SK-N-SH (cell line): ENCODE measurements around the gene DGKE. TPM values are rescaled to one million over a fixed set of nuclear protein-coding genes. Genes with fewer than 3 reads are reported as not detected.

ENCODE experiments used
- CTCF ChIA-PET: fragments of 300-600, 350-600 bp; formaldehyde crosslinking; extraction: SDS; loops from one replicate; lab custom pipeline; 2021; lab: Yijun Ruan, JAX
- POLR2A ChIA-PET: fragments of 350-600 bp; sonication (Branson Sonifier 250); formaldehyde crosslinking; extraction: SDS; loops from one replicate; lab custom pipeline; 2020; ENCODE audit warnings: antibody characterized with exemption, inconsistent platforms; lab: Yijun Ruan, JAX
- DNase-seq: peaks from one replicate; pipeline ENCODE4 v3.0.0; 2012
- H2AFZ ChIP-seq: fragments of 200-600 bp; sonication (generic); 2 replicates; pipeline ENCODE4 v1.8.1; 2016; ENCODE audit warnings: antibody characterized with exemption, mild to moderate bottlenecking, low read depth
- H3F3A ChIP-seq: fragments of 200-600 bp; sonication (generic); replicated peaks from 2 replicates; pipeline ENCODE3; 2016; ENCODE audit warnings: antibody characterized with exemption, mild to moderate bottlenecking; ENCODE audit not compliant: insufficient read depth
- H3K27ac ChIP-seq, 2 experiments: fragments of 200-500 bp in 1 of 2; fragments of 200-600 bp in 1 of 2; sonication (Bioruptor generic) in 1 of 2; sonication (generic), shearing (Covaris generic) in 1 of 2; 2 replicates each; pipeline versions ENCODE4 v1.5.1 to v1.6.1; 2014 to 2016; ENCODE audit warnings: low read depth in 2 of 2, inconsistent platforms in 1 of 2, low read length in 1 of 2, mild to moderate bottlenecking in 1 of 2, mixed read lengths in 1 of 2
- H3K27me3 ChIP-seq: fragments of 200-600 bp; sonication (generic), shearing (Covaris generic); 2 replicates; pipeline ENCODE4 v1.6.1; 2016; ENCODE audit warnings: mixed run types; ENCODE audit not compliant: insufficient read depth
- H3K36me3 ChIP-seq, 2 experiments: fragments of 200-500 bp in 1 of 2; fragments of 200-600 bp in 1 of 2; sonication (Bioruptor generic) in 1 of 2; sonication (generic) in 1 of 2; replicated peaks in 1 of 2; 2 replicates each; pipeline versions ENCODE3 to v1.5.1; 2014 to 2016; ENCODE audit warnings: low read length in 1 of 2, mild to moderate bottlenecking in 1 of 2; ENCODE audit not compliant: insufficient read depth in 2 of 2, control insufficient read depth in 1 of 2
- H3K4me1 ChIP-seq, 2 experiments: fragments of 200-500 bp in 1 of 2; fragments of 200-600 bp in 1 of 2; sonication (Bioruptor generic) in 1 of 2; sonication (generic), shearing (Covaris generic) in 1 of 2; 2 replicates each; pipeline versions ENCODE4 v1.5.1 to v1.6.1; 2014 to 2016; ENCODE audit warnings: low read depth in 1 of 2, low read length in 1 of 2, mixed run types in 1 of 2; ENCODE audit not compliant: insufficient read depth in 2 of 2, control insufficient read depth in 1 of 2
- H3K4me2 ChIP-seq: fragments of 200-600 bp; sonication (generic), shearing (Covaris generic); 2 replicates; pipeline ENCODE4 v1.6.1; 2017; ENCODE audit warnings: mixed run types
- H3K4me3 ChIP-seq, 2 experiments: fragments of 200-500 bp in 1 of 2; fragments of 200-600 bp in 1 of 2; sonication (Bioruptor generic) in 1 of 2; sonication (generic), shearing (Covaris generic) in 1 of 2; 2 replicates each; pipeline versions ENCODE4 v1.5.1 to v1.8.1; 2014 to 2016; ENCODE audit warnings: low read depth in 2 of 2, inconsistent platforms in 1 of 2, low read length in 1 of 2, mild to moderate bottlenecking in 1 of 2, mixed read lengths in 1 of 2, moderate library complexity in 1 of 2
- H3K79me2 ChIP-seq: fragments of 200-600 bp; sonication (generic); 2 replicates; pipeline ENCODE4 v1.8.1; 2017; ENCODE audit warnings: mild to moderate bottlenecking; ENCODE audit not compliant: insufficient read depth
- H3K9ac ChIP-seq: fragments of 200-600 bp; sonication (generic); 2 replicates; pipeline ENCODE4 v1.6.1; 2017; ENCODE audit warnings: mixed run types
- H3K9me2 ChIP-seq: fragments of 200-600 bp; sonication (generic); 2 replicates; pipeline ENCODE4 v1.6.1; 2017; ENCODE audit warnings: mixed run types
- H3K9me3 ChIP-seq: fragments of 200-600 bp; sonication (generic); 2 replicates; pipeline ENCODE4 v1.6.1; 2017; ENCODE audit warnings: mixed run types, mild to moderate bottlenecking, moderate library complexity
- H4K20me1 ChIP-seq: fragments of 200-600 bp; sonication (generic); 2 replicates; pipeline ENCODE4 v1.6.1; 2017; ENCODE audit warnings: mild to moderate bottlenecking, mixed run types; ENCODE audit not compliant: insufficient read depth
- EZH2phosphoT487 ChIP-seq: fragments of 200-600 bp; sonication (generic); IDR thresholded peaks from 2 replicates; pipeline ENCODE4 v1.6.1; 2017; ENCODE audit warnings: low read depth, mixed run types, mild to moderate bottlenecking, antibody characterized with exemption, moderate library complexity, borderline replicate concordance
- FOSL2 ChIP-seq: IDR thresholded peaks from 2 replicates; pipeline ENCODE4 v1.4.0; 2012; ENCODE audit warnings: low read depth, mild to moderate bottlenecking, moderate library complexity, borderline replicate concordance
- FOXM1 ChIP-seq: IDR thresholded peaks from 2 replicates; pipeline ENCODE4 v1.4.0; 2012; ENCODE audit warnings: low read depth, mild to moderate bottlenecking
- GABPA ChIP-seq: IDR thresholded peaks from 2 replicates; pipeline ENCODE4 v1.4.0; 2012; ENCODE audit warnings: low read depth, mild to moderate bottlenecking
- MAX ChIP-seq: IDR thresholded peaks from 2 replicates; pipeline ENCODE4 v1.4.0; 2012; ENCODE audit warnings: low read depth
- NRF1 ChIP-seq: IDR thresholded peaks from 2 replicates; pipeline ENCODE4 v1.6.1; 2012; ENCODE audit warnings: low read depth, mild to moderate bottlenecking, low read length
- PBX3 ChIP-seq: IDR thresholded peaks from 2 replicates; pipeline ENCODE4; 2012
- RAD21 ChIP-seq: IDR thresholded peaks from 2 replicates; pipeline ENCODE4 v1.6.1; 2012; ENCODE audit warnings: mild to moderate bottlenecking, low read length
- RCOR1 ChIP-seq: fragments of 150-350 bp; IDR thresholded peaks from 2 replicates; pipeline ENCODE4 v1.6.1; 2017; ENCODE audit warnings: antibody characterized with exemption, low read length
- RXRA ChIP-seq: IDR thresholded peaks from 2 replicates; pipeline ENCODE4 v1.4.0; 2012; ENCODE audit warnings: low read depth, mild to moderate bottlenecking, borderline replicate concordance
- SIN3A ChIP-seq: IDR thresholded peaks from 2 replicates; pipeline ENCODE4 v1.6.1; 2012; ENCODE audit warnings: low read depth, mild to moderate bottlenecking, low read length, moderate library complexity, borderline replicate concordance
- TEAD4 ChIP-seq: IDR thresholded peaks from 2 replicates; pipeline ENCODE4 v1.4.0; 2012; ENCODE audit warnings: mild to moderate bottlenecking, borderline replicate concordance; ENCODE audit not compliant: insufficient read depth
- USF1 ChIP-seq: IDR thresholded peaks from 2 replicates; pipeline ENCODE4 v1.4.0; 2012; ENCODE audit warnings: low read depth, borderline replicate concordance
- YY1 ChIP-seq: IDR thresholded peaks from 2 replicates; pipeline ENCODE4 v1.4.0; 2012; ENCODE audit warnings: low read depth, mild to moderate bottlenecking
- WGBS: methylation state at CpG from one replicate; pipeline ENCODE4 v1.1.6; 2017; ENCODE audit warnings: low lambda C conversion rate; 5-methylcytosine and 5-hydroxymethylcytosine counted together
- polyA plus RNA-seq, 3 experiments: library from polyadenylated mRNA; depleted of rRNA; stranded (reverse); fragments of >200 nt; gene quantifications; 2 replicates each; pipeline ENCODE4 v1.2.3, GENCODE V29; 2012
- TF ChIP-seq, protein P1 (sequence below): IDR thresholded peaks from 2 replicates; pipeline ENCODE4 v1.4.0; 2012; ENCODE audit warnings: low read depth, borderline replicate concordance
- TF ChIP-seq, protein P2 (sequence below): fragments of 150-350 bp; IDR thresholded peaks from 2 replicates; pipeline ENCODE4 v1.6.1; 2016; ENCODE audit warnings: mild to moderate bottlenecking, low read depth, low read length
- TF ChIP-seq, protein P3 (sequence below): fragments of 150-350 bp; IDR thresholded peaks from 2 replicates; pipeline ENCODE4 v1.6.1; 2017; ENCODE audit warnings: antibody characterized with exemption, low read length, low read depth, borderline replicate concordance

The DGKE gene
- polyA plus RNA-seq, 1 of the 3 experiments (the other 2 are of a cell fraction): 2.4 TPM

GRCh38 chr17:56912105-56912999 is 78.4 kb downstream of the DGKE start:
- ChIA-PET POLR2A (interaction anchor here (0.6 to 1.1 kb wide), 2 partner anchors 29 to 92 kb away, joined by 3 to 4 read pairs; no protein-coding TSS in a partner anchor), CTCF (interaction anchor here (1.3 to 1.8 kb wide), 3 partner anchors 9 to 93 kb away, joined by 3 to 9 read pairs (median 7); no protein-coding TSS in a partner anchor)
- Histone ChIP-seq H3K27ac (no peak overlapping the region), H2AFZ (no peak overlapping the region), H3K27me3 (no peaks in the 10 kb centered on the region), H4K20me1 (no peaks in the 10 kb centered on the region), H3K4me1 (peaks cover 13 to 23% of the 10 kb centered on the region in 2 experiments; a peak in 2 of 4 replicates), H3K36me3 (peaks cover 6 to 10% of the 10 kb centered on the region in 2 experiments), H3K4me3 (peak overlapping the region; percentile 73 to 84), H3K9ac (peak overlapping the region; percentile 89; the same call in 1 of the 2 replicates), H3K4me2 (peak overlapping the region; percentile 90), H3K9me3 (no peaks in the 10 kb centered on the region), H3K9me2 (no peaks in the 10 kb centered on the region), H3K79me2 (peaks cover 43% of the 10 kb centered on the region), H3F3A (peaks cover 19% of the 10 kb centered on the region)
- no peak for DNase-seq
- TF ChIP-seq NRF1 (no peak), SIN3A (no peak)
- WGBS: 88% methylated on average over 21 of the region's 21 CpGs

DNA sequence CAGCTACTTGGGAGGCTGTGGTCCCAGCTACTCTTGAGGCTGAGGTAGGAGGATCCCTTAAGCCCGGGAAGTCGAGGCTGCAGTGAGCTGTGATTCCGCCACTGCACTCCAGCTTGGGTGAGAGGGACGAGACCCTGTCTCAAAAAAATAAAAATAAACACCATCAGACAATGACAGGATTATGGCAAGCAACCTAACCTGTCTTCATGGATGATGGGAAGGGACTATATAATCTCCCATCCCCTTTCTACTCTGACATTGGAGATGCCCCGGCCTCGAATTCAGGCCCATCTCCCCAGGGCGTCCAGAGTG is 79.0 kb downstream of the DGKE start:
- H3K4me2 ChIP-seq: peak overlapping the region; percentile 90
- peaks cover 19% of the 10 kb centered on the region for H3F3A ChIP-seq
- no peak overlapping the region for H3K27ac ChIP-seq
- H3K4me1 ChIP-seq: peaks cover 13 to 23% of the 10 kb centered on the region in 2 experiments; a peak in 2 of 4 replicates
- H3K9me3 ChIP-seq: no peaks in the 10 kb centered on the region; the same call in 1 of the 2 replicates
- no peak for TF ChIP-seq MAX
- no peak for TF ChIP-seq SIN3A
- no peak for TF ChIP-seq FOXM1
- no peak for TF ChIP-seq GABPA
- TF ChIP-seq, protein P1, sequence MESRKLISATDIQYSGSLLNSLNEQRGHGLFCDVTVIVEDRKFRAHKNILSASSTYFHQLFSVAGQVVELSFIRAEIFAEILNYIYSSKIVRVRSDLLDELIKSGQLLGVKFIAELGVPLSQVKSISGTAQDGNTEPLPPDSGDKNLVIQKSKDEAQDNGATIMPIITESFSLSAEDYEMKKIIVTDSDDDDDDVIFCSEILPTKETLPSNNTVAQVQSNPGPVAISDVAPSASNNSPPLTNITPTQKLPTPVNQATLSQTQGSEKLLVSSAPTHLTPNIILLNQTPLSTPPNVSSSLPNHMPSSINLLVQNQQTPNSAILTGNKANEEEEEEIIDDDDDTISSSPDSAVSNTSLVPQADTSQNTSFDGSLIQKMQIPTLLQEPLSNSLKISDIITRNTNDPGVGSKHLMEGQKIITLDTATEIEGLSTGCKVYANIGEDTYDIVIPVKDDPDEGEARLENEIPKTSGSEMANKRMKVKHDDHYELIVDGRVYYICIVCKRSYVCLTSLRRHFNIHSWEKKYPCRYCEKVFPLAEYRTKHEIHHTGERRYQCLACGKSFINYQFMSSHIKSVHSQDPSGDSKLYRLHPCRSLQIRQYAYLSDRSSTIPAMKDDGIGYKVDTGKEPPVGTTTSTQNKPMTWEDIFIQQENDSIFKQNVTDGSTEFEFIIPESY: no peak
- TF ChIP-seq RCOR1: no peak
- TF ChIP-seq, protein P2, sequence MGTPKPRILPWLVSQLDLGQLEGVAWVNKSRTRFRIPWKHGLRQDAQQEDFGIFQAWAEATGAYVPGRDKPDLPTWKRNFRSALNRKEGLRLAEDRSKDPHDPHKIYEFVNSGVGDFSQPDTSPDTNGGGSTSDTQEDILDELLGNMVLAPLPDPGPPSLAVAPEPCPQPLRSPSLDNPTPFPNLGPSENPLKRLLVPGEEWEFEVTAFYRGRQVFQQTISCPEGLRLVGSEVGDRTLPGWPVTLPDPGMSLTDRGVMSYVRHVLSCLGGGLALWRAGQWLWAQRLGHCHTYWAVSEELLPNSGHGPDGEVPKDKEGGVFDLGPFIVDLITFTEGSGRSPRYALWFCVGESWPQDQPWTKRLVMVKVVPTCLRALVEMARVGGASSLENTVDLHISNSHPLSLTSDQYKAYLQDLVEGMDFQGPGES: no peak
- no peak for TF ChIP-seq YY1
- TF ChIP-seq, protein P3, sequence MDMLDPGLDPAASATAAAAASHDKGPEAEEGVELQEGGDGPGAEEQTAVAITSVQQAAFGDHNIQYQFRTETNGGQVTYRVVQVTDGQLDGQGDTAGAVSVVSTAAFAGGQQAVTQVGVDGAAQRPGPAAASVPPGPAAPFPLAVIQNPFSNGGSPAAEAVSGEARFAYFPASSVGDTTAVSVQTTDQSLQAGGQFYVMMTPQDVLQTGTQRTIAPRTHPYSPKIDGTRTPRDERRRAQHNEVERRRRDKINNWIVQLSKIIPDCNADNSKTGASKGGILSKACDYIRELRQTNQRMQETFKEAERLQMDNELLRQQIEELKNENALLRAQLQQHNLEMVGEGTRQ: no peak
- TF ChIP-seq TEAD4: no peak
- no peak for TF ChIP-seq NRF1
- no peak for TF ChIP-seq PBX3
- no peak for TF ChIP-seq RAD21
- no peak for TF ChIP-seq EZH2phosphoT487
- no peak for TF ChIP-seq RXRA
- TF ChIP-seq USF1: no peak
- TF ChIP-seq FOSL2: no peak
- H3K27me3 ChIP-seq: no peaks in the 10 kb centered on the region
- H3K4me3 ChIP-seq: peak overlapping the region; percentile 73 to 84
- CTCF ChIA-PET: interaction anchor here (1.8 kb wide), 1 partner anchor 9 kb away, joined by 9 read pairs; no protein-coding TSS in a partner anchor
- H3K9ac ChIP-seq: peak overlapping the region; percentile 89; the same call in 1 of the 2 replicates
- POLR2A ChIA-PET: interaction anchor here (0.6 to 1.4 kb wide), 3 partner anchors 29 to 93 kb away, joined by 3 to 8 read pairs (median 4); partner anchors contain the start of genes C17orf67 and DGKE
- H3K36me3 ChIP-seq: peaks cover under 1 to 4% of the 10 kb centered on the region in 2 experiments
- peaks cover 43% of the 10 kb centered on the region for H3K79me2 ChIP-seq
- no peaks in the 10 kb centered on the region for H3K9me2 ChIP-seq
- WGBS: 77% methylated on average over 7 of the region's 7 CpGs
- peak overlapping the region; percentile 71; the same call in 1 of the 2 replicates for H2AFZ ChIP-seq
- no peaks in the 10 kb centered on the region for H4K20me1 ChIP-seq
- no peak for DNase-seq
